BE2C (cell line): ENCODE data around the gene TBXAS1.

Source experiments
- DNase-seq: peaks from one replicate; pipeline ENCODE4 v3.0.0-alpha.2; 2020
- H3K27me3 ChIP-seq: fragments of 250-450 bp; sonication (Bioruptor Pico); 2 replicates; pipeline ENCODE4 v1.5.1; 2020; ENCODE audit warnings: mild to moderate bottlenecking
- H3K36me3 ChIP-seq: fragments of 250-450 bp; sonication (Bioruptor Pico); 2 replicates; pipeline ENCODE4 v1.5.1; 2020; ENCODE audit warnings: mild to moderate bottlenecking
- H3K4me1 ChIP-seq: fragments of 250-450 bp; sonication (Bioruptor Pico); 2 replicates; pipeline ENCODE4 v1.5.1; 2020
- H3K4me3 ChIP-seq: 2 replicates; pipeline ENCODE4 v1.5.1; 2011; ENCODE audit warnings: low read depth, low read length
- H3K9me3 ChIP-seq: fragments of 250-450 bp; sonication (Bioruptor Pico); 2 replicates; pipeline ENCODE4 v1.5.1; 2020
- CTCF ChIP-seq: IDR thresholded peaks from 2 replicates; pipeline ENCODE4 v1.5.1; 2012; ENCODE audit warnings: mild to moderate bottlenecking, low read depth, low read length

Gene TBXAS1

GRCh38 chr7:139893999-139894398 is 64.9 kb downstream of the TBXAS1 start:
- H3K4me1 ChIP-seq, result no peaks in the 10 kb centered on the region
- no peaks in the 10 kb centered on the region for H3K36me3 ChIP-seq
- no peaks in the 10 kb centered on the region; the same call in 1 of the 2 replicates for H3K27me3 ChIP-seq
- H3K9me3 ChIP-seq, result no peaks in the 10 kb centered on the region
- no peak for TF ChIP-seq CTCF
- no peak for DNase-seq
- no peak overlapping the region for H3K4me3 ChIP-seq

GRCh38 chr7:139895141-139895829 is 66.2 kb downstream of the TBXAS1 start:
- DNase-seq, result no peak
- Histone ChIP-seq H3K27me3 (no peaks in the 10 kb centered on the region; the same call in 1 of the 2 replicates), H3K9me3 (no peaks in the 10 kb centered on the region), H3K36me3 (no peaks in the 10 kb centered on the region), H3K4me3 (no peak overlapping the region), H3K4me1 (no peaks in the 10 kb centered on the region)
- no peak for TF ChIP-seq CTCF

- no peaks in the 10 kb centered on the region for H3K4me1 ChIP-seq
- DNase-seq, result no peak
- no peaks in the 10 kb centered on the region for H3K36me3 ChIP-seq
- no peaks in the 10 kb centered on the region for H3K9me3 ChIP-seq
- no peak for TF ChIP-seq CTCF
- no peaks in the 10 kb centered on the region; the same call in 1 of the 2 replicates for H3K27me3 ChIP-seq
- H3K4me3 ChIP-seq, result no peak overlapping the region
Observed at GRCh38 chr7:139896288-139896687, 67.2 kb downstream of the TBXAS1 start.

GRCh38 chr7:139896831-139897230 is 67.8 kb downstream of the TBXAS1 start:
- H3K9me3 ChIP-seq, result no peaks in the 10 kb centered on the region
- no peak for DNase-seq
- no peaks in the 10 kb centered on the region for H3K4me1 ChIP-seq
- TF ChIP-seq CTCF, result no peak
- no peak overlapping the region for H3K4me3 ChIP-seq
- no peaks in the 10 kb centered on the region; the same call in 1 of the 2 replicates for H3K27me3 ChIP-seq
- no peaks in the 10 kb centered on the region for H3K36me3 ChIP-seq

GRCh38 chr7:139897422-139898090 is 68.5 kb downstream of the TBXAS1 start:
- H3K4me3 ChIP-seq, result no peak overlapping the region
- no peak for TF ChIP-seq CTCF
- H3K4me1 ChIP-seq, result no peaks in the 10 kb centered on the region
- DNase-seq, result no peak
- no peaks in the 10 kb centered on the region for H3K36me3 ChIP-seq
- no peaks in the 10 kb centered on the region for H3K9me3 ChIP-seq
- no peaks in the 10 kb centered on the region; the same call in 1 of the 2 replicates for H3K27me3 ChIP-seq

- Histone ChIP-seq H3K27me3 (no peaks in the 10 kb centered on the region; the same call in 1 of the 2 replicates), H3K36me3 (no peaks in the 10 kb centered on the region), H3K4me1 (no peaks in the 10 kb centered on the region), H3K4me3 (no peak overlapping the region), H3K9me3 (no peaks in the 10 kb centered on the region)
- DNase-seq, result no peak
- TF ChIP-seq CTCF, result no peak
Observed at GRCh38 chr7:139898483-139898882, 69.4 kb downstream of the TBXAS1 start.
